CD4-positive, alpha-beta T cell treated with Interleukin-15 for 4 hours (primary cell): ENCODE results near the gene RBL2.
"Not testable (repeated sequence)": the region's sequence is repeated elsewhere in the genome, so short reads cannot be mapped to it uniquely, and the experiment has no call there.

ENCODE experiments used
- DNase-seq: peaks from one replicate; pipeline ENCODE4 v3.0.0-alpha.2; 2020; ENCODE audit warnings: low spot score

Gene RBL2

GRCh38 chr16:53507464-53508179 is 73.4 kb downstream of the RBL2 start:
- no peak for DNase-seq

GRCh38 chr16:53509906-53510703 is 75.8 kb downstream of the RBL2 start:
- DNase-seq: peak; percentile 62

GRCh38 chr16:53510704-53511070 is 76.4 kb downstream of the RBL2 start:
- no peak for DNase-seq

- DNase-seq: no peak
Measured at GRCh38 chr16:53511084-53511402, 76.8 kb downstream of the RBL2 start.

GRCh38 chr16:53511403-53512280 is 77.4 kb downstream of the RBL2 start:
- DNase-seq: no peak

GRCh38 chr16:53512795-53513194 is 78.5 kb downstream of the RBL2 start:
- DNase-seq: not testable (repeated sequence)

GRCh38 chr16:53515259-53515658 is 81.0 kb downstream of the RBL2 start:
- no peak for DNase-seq

GRCh38 chr16:53515811-53516210 is 81.5 kb downstream of the RBL2 start:
- no peak for DNase-seq

GRCh38 chr16:53517851-53518250 is 83.6 kb downstream of the RBL2 start:
- no peak for DNase-seq

GRCh38 chr16:53518550-53519416 is 84.5 kb downstream of the RBL2 start:
- DNase-seq: peak; percentile 78

- no peak for DNase-seq
Measured at GRCh38 chr16:53519417-53520091, 85.3 kb downstream of the RBL2 start.

- no peak for DNase-seq
Measured at GRCh38 chr16:53523126-53523804, 89.0 kb downstream of the RBL2 start.

- no peak for DNase-seq
Measured at GRCh38 chr16:53523971-53524548, 89.8 kb downstream of the RBL2 start.

- no peak for DNase-seq
Measured at GRCh38 chr16:53528797-53529196, 94.5 kb downstream of the RBL2 start.

- no peak for DNase-seq
Measured at GRCh38 chr16:53529513-53529912, 95.2 kb downstream of the RBL2 start.

GRCh38 chr16:53530046-53530445 is 95.8 kb downstream of the RBL2 start:
- no peak for DNase-seq

GRCh38 chr16:53530741-53531140 is 96.5 kb downstream of the RBL2 start:
- DNase-seq: no peak

- no peak for DNase-seq
Measured at GRCh38 chr16:53534206-53534605, 99.9 kb downstream of the RBL2 start.

GRCh38 chr16:53537626-53538025 is 103.4 kb downstream of the RBL2 start:
- no peak for DNase-seq

- DNase-seq: not testable (repeated sequence)
Measured at GRCh38 chr16:53539346-53539745, 105.1 kb downstream of the RBL2 start.
